Stimulated activated CD4-positive, alpha-beta T cell treated with anti-CD3 and anti-CD28 coated beads, Interleukin-1b, Interleukin-23, amount 100 ng/mL, for 1 hour (primary cell): ENCODE results near the gene NF2.

Source experiments
- DNase-seq, 2 donors: peaks; one replicate each; pipeline ENCODE4 v3.0.0-alpha.2; 2020; ENCODE audit warnings: low read depth in 2 of 2

Gene NF2

DNA sequence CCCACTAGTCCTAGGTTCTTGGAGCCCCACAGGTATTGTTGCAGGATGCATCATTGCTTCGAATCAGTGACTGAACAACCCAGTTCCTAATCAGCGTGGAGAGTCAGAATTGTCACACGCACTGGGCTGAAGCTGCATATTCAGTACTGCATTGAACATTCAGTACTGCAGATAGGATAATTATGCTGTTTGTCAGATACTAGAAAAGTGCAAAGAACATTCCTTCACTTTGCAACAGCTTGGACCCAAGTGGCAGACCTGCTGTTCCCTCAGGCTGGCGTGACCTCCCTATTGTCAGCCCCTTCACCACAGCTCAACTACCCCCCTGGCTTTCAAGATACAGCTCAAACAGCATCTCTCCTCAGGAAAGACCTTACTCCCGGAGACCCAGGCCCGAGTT, 27.6 kb downstream of the NF2 start:
- DNase-seq: no peak

DNA sequence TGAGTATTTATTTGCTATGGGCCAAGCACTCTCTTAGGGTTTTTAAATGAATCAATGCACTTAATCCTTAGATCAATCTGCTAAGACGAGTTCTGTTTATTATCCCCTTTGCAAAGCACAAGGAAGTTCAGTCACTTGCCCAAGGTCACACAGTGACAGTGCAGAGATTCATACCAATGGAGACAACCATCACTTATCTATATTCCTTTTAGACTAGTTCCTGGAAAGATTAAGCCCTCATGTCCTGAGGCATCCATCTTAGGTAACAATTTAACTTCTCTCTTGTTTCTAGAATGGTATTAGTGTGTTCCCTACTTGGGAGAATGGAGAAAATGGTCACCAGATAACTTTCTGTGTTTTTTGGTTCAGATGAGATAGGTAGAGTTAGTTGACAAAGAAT, 28.3 kb downstream of the NF2 start:
- no peak for DNase-seq

GRCh38 chr22:29632672-29633071, 29.2 kb downstream of the NF2 start:
- DNase-seq: no peak

- no peak for DNase-seq
These were observed 30.3 kb downstream of the NF2 start for GRCh38 chr22:29633514-29634312.

DNA sequence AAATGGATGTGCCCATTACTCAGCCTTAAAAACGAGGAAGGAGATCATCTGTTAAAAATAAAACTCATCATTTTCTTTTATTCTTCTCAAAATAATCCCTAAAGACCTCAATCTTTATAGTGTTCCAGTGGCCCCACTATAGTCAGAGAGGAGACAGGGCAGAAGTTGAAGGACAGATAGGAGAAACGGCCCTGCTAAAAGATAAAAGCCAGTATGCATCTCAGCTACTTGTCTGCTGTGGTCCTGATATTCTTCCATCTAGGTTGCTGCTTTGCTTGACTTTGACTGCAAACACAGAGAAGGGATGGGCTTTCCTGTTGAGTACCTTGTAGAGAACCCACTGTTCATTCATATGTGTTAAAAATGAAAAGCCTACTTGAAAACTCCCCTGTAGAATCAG, 31.4 kb downstream of the NF2 start:
- no peak for DNase-seq

GRCh38 chr22:29635734-29636357, 32.4 kb downstream of the NF2 start:
- no peak for DNase-seq

DNA sequence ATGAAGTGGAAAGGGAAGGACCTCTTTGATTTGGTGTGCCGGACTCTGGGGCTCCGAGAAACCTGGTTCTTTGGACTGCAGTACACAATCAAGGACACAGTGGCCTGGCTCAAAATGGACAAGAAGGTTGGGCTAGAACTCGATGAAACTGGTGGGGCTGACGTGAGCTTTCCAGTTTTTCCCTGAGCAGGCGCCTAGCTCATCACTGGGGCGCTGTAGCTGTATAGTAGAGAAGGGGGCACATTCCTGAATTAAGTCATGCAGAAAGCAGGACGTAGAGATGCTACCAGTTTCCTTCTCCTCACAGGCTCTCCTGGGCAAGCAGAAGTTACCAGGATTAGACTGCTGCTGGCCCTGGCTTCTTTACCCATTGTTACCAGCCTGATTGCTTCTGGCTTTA, 33.3 kb downstream of the NF2 start:
- DNase-seq: no peak

- no peak for DNase-seq
These were observed 33.7 kb downstream of the NF2 start for GRCh38 chr22:29637181-29637580.

DNA sequence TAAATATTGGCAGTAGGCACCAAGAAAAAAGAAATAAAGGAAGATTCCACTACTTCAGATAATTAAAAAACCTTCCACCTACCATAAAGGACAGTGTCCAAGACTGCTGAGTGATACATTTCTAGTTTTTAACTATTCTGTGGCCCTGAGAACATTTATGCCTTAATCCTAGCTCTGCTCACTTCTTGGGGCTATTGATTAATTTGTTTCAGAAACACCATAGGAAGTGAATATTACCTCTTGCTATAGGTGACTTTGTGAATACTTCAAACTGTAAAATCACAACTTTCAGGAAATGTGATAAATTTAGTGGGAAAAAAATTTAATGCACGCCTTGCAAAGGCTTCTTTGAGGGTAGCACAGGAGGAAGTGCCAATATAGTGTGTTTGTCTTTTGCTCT, 35.2 kb downstream of the NF2 start:
- no peak for DNase-seq

GRCh38 chr22:29639096-29639495, 35.7 kb downstream of the NF2 start:
- DNase-seq: no peak

DNA sequence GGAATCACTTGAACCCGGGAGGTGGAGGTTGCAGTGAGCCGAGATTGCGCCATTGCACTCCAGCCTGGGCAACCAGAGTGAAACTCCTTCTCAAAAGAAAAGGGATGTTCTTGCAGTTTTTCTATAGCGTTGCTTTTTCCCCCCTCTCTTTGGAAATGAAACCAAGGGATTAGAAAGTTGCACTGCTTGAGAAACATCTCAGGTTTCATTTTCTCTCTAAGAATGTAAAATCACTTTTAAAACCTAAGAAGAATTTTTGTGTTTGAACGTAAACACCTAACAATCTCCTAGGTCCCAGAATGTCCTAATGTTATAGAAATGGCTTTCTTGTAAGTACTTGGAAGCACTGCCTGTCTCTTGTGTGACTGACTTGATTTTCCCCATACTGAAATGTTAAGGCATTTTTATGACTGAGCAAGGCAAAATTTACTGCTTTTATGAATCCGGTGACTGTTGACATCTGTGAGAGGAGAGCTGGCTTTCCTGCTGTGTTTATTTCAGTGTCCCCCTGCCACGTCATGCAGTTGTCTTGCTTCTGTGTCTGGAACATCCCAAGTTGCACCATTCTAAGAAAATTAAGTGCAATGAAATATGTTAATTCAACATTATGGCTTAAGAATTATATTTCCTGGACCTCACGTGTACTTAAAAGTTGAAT, 37.7 kb downstream of the NF2 start:
- no peak for DNase-seq

DNA sequence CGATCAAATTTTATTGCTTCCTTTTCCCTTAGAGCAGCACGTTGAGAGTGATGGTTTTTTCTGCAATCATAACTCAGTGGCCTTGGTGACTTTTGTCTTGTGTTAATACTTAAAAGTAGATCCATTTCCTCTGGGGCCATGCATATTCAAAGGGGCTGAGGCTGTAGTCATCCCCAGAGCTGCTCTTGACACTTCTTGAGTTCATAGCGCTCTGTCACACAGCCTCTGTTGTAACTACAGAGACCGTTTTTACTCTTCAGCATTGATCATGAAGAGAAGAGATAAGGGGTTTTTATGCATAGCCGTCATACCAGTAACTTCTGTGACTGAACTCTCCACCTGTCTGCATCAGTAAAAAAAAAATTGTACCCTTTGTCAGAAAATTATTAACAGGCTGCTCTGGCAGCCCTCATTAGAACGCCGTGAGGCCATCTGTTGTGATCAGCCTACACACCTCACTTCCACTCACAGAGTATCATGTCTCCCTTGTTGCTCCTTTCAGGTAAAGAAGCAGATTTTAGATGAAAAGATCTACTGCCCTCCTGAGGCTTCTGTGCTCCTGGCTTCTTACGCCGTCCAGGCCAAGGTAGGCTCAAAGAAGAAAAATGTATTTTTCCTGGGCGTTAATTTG, 38.4 kb downstream of the NF2 start:
- DNase-seq: no peak

DNA sequence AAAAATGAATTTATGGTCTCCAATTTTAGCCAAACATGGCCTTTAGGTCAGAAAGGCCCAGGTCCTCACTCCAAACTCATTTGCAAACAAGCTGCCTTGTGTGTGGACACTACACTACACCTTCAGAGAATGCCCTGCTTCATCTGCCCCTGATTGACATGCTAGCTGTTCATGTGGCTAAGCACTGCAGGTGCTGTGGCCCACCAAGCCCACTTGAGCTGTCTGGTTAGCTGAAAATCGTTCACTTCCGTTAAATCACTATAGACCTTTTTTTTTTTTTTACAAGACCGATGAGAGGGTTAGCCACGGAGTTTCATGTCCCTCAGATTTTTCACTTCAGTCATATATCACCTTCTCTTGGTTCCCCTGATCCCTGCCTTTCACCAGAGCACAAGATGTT, 39.3 kb downstream of the NF2 start:
- DNase-seq: no peak

- DNase-seq: no peak
These were observed 44.7 kb downstream of the NF2 start for GRCh38 chr22:29647954-29648737.

DNA sequence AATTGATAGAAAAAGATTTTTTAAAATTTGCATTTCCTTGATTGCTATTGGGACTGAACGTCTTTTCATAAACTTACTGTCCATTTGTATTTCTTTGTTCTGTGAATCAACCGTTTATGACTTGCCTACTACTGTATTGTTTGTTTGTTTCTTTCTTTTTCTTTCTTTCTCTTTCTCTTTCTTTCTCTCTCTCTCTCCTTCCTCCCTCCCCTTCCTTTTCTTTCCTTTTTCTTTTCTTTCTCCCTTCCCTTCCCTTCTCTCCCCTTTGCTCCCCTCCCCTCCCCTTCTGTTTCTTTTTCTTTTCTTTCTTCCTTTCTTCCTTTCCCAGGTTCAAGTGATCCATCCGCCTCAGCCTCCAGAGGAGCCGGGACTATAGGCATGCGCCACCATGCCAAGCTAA, 46.9 kb downstream of the NF2 start:
- DNase-seq: no peak

GRCh38 chr22:29651652-29652051, 48.2 kb downstream of the NF2 start:
- no peak for DNase-seq

DNA sequence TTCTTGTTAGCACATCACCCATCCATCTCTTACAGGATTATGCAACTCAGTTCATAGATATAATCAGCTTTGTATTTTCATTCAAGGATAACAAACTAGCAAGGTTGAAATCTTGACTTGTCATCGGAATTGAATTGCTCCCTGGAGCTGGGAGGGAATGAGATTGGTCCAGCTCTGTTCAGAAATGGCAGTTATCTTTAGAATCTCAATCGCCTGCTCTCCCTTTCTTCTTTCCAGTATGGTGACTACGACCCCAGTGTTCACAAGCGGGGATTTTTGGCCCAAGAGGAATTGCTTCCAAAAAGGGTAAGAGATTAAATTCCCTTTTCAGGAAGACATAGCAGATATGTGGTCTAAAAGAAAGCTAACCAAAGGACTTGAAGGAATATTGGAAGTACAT, 51.0 kb downstream of the NF2 start:
- no peak for DNase-seq

DNA sequence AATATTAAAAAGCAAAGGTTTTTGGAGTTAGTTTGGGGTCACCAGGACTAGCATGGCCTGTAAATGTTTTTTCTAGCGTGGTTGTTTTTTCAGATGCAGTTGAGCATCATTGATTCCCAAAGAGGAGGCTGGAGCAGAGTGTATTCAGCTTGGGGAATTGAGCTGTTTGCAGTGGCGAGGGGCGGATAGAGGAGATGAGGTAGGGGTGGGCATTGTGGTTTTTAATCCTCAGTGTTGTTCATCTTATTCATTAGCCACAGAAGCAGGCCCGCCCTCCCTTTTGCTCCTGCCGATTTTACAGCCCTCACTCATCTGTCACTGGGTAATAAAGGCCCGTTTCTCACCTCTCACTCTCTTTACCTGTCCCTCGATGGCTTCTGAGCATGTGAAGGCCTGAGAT, 51.4 kb downstream of the NF2 start:
- DNase-seq: no peak

- DNase-seq: no peak
These were observed 54.7 kb downstream of the NF2 start for GRCh38 chr22:29658176-29658575.

DNA sequence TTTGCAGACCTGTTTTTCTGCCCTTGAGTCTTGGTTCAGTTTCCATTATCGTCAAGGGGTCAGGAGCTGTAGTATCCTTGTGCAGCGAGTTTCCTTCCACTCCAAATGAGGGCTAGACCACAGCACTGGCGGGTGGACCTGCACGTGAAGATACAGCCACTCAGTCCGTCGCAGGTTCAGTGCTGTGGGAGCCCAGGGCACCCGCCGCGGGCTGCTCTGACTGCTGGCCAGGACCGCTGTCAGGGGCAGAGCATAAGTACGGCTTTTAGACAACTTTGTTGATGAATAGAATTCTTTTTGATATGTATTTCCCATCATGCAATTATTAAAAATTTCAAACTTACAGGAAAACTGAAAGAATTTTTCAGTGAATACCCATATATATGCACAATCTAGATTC, 56.6 kb downstream of the NF2 start:
- DNase-seq: no peak

DNA sequence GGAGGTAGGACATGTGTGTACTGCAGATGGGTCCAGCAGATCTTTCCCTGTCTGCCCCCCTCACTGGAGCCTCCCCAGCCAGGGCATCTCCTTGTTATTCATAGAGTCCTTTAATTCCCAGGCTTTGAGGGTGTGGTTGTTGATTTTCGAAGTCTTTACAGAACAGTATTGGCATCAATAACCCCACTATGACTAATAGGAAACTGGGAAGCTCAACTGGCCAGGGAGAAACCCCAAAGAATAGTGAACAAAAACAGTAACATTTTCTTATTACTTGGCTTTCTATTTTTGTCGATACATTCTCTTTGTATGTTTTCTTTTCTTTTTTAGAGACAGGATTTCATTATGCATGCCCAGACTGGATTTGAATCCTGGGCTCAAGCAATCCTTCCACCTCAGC, 57.9 kb downstream of the NF2 start:
- DNase-seq: no peak
